ENCODE results near the gene ATXN7L1. TPM values are rescaled to one million over a fixed set of nuclear protein-coding genes. Genes with fewer than 3 reads are reported as not detected.
"Not testable (repeated sequence)": the region's sequence is repeated elsewhere in the genome, so short reads cannot be mapped to it uniquely, and the experiment has no call there.

ATXN7L1 gene
- total and polyA plus RNA-seq, 9 donors: 5.0 to 17.6 (median 11.4) TPM

- intact Hi-C loops (cut with DNase I): no loop called here
- 91 to 96% (median 94%) methylated on average over 6 of the region's 6 CpGs for WGBS, 3 donors
- no peaks in the 10 kb centered on the region for H3K36me3 ChIP-seq
- no peak overlapping the region for H3K4me3 ChIP-seq
- H3K4me1 ChIP-seq (ENCODE audit: insufficient read depth): no peaks in the 10 kb centered on the region
- no peaks in the 10 kb centered on the region for H3K27me3 ChIP-seq
- no peaks in the 10 kb centered on the region for H3K9me3 ChIP-seq
- TF ChIP-seq EP300 (IDR thresholded peaks at IDR 0.05) (no peak), POLR2A (IDR thresholded peaks at IDR 0.05) (no peak), CTCF (IDR thresholded peaks at IDR 0.05) (no peak)
- no peak overlapping the region for H3K27ac ChIP-seq
- peak in 2 of 5 donors; percentile 25 to 33 for DNase-seq
Observed at GRCh38 chr7:105885387-105886111, 9.2 kb upstream of the ATXN7L1 start.

DNA sequence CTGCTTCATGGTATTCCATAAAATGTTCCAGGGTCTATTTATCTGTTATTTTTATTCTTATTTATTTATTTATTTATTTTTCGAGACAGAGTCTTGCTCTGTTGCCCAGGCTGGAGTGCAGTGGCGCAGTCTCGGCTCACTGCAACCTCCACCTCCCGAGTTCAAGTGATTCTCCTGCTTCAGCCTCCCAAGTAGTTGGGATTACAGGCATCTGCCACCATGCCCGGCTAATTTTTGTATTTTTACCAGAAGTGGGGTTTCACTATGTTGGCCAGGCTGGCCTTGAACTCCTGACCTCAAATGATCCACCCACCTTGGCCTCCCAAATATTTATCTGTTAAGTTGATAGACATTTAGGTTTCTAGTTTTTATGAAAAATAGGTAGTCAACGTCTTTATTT lies 6.8 kb upstream of the ATXN7L1 start:
- H3K36me3 ChIP-seq; H3K27ac ChIP-seq; H3K4me1 ChIP-seq (ENCODE audit: insufficient read depth); H3K4me3 ChIP-seq; intact Hi-C loops (cut with DNase I); DNase-seq; H3K27me3 ChIP-seq; H3K9me3 ChIP-seq: not testable (repeated sequence)
- 94 to 96% (median 94%) methylated on average over 6 of the region's 6 CpGs for WGBS, 3 donors

GRCh38 chr7:105881439-105881838 lies 5.0 kb upstream of the ATXN7L1 start:
- TF ChIP-seq EP300 (IDR thresholded peaks at IDR 0.05) (no peak), CTCF (IDR thresholded peaks at IDR 0.05) (no peak), POLR2A (IDR thresholded peaks at IDR 0.05) (no peak)
- Histone ChIP-seq H3K4me1 (ENCODE audit: insufficient read depth) (peaks cover 4% of the 10 kb centered on the region), H3K4me3 (no peak overlapping the region), H3K27me3 (no peaks in the 10 kb centered on the region), H3K9me3 (no peaks in the 10 kb centered on the region), H3K36me3 (no peaks in the 10 kb centered on the region), H3K27ac (no peak overlapping the region)
- intact Hi-C loops (cut with DNase I): no loop called here
- WGBS, 3 donors: 69 to 95% (median 86%) methylated on average over 1 of the region's 1 CpG
- DNase-seq: no peak

- intact Hi-C loops (cut with DNase I): no loop called here
- no peak for DNase-seq
- TF ChIP-seq EP300 (IDR thresholded peaks at IDR 0.05) (no peak), CTCF (IDR thresholded peaks at IDR 0.05) (no peak), POLR2A (IDR thresholded peaks at IDR 0.05) (no peak)
- H3K36me3 ChIP-seq: no peaks in the 10 kb centered on the region
- 62 to 69% (median 68%) methylated on average over 6 of the region's 6 CpGs for WGBS, 3 donors
- no peaks in the 10 kb centered on the region for H3K9me3 ChIP-seq
- no peak overlapping the region for H3K4me3 ChIP-seq
- no peaks in the 10 kb centered on the region for H3K27me3 ChIP-seq
- H3K27ac ChIP-seq: no peak overlapping the region
- peaks cover 4% of the 10 kb centered on the region for H3K4me1 ChIP-seq (ENCODE audit: insufficient read depth)
Observed at GRCh38 chr7:105880571-105881330, 4.4 kb upstream of the ATXN7L1 start.

- no peak overlapping the region for H3K27ac ChIP-seq
- H3K4me1 ChIP-seq (ENCODE audit: insufficient read depth): peaks cover 8% of the 10 kb centered on the region
- H3K4me3 ChIP-seq: no peak overlapping the region
- H3K27me3 ChIP-seq: no peaks in the 10 kb centered on the region
- no peak for TF ChIP-seq CTCF (IDR thresholded peaks at IDR 0.05)
- no peak for TF ChIP-seq POLR2A (IDR thresholded peaks at IDR 0.05)
- no peak for TF ChIP-seq EP300 (IDR thresholded peaks at IDR 0.05)
- intact Hi-C loops (cut with DNase I): loop anchor here in 1 of 4 donors (5.0 to 10.0 kb wide), 3 partner anchors 115 to 225 kb away; no protein-coding TSS in a partner anchor
- DNase-seq: no peak
- WGBS, 3 donors: 97 to 98% (median 98%) methylated on average over 2 of the region's 2 CpGs
- H3K36me3 ChIP-seq: no peaks in the 10 kb centered on the region
- H3K9me3 ChIP-seq: no peaks in the 10 kb centered on the region
Observed at GRCh38 chr7:105879782-105880181, 3.4 kb upstream of the ATXN7L1 start.
